ENCODE measurements around the gene CDC42EP4.

The CDC42EP4 gene

DNA sequence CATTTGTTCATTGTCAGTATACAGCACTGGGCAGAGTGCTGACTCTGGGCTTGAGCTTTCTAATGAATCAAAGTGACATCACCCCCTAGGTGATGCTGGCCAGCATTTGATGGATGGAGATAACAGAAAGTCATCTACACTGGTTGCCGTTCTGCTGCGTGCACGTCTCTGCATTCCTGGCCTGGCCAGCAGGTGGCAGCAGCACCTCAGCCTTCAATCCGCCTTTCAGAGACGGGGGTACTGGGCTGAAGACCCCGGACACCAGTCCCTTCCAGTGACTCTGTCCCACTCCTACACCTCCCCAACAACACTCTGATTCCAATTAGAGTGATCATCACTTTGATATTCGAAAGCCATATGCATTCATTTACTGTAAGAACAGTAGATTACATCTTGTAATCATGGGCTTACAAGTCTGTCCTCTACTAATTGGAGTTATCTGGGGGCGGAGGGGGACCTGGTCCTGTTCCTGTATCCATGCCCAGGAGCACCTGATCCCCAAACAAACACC lies 56.1 kb downstream of the CDC42EP4 start:
- CTCF ChIA-PET, result interaction anchor here (0.5 to 4.7 kb wide), 12 partner anchors 11 to 699 kb away, joined by 3 to 55 read pairs (median 4); no protein-coding TSS in a partner anchor
- POLR2A ChIA-PET, result interaction anchor here (0.6 to 0.8 kb wide), 2 partner anchors 114 to 952 kb away, joined by 3 to 5 read pairs; no protein-coding TSS in a partner anchor
- peak; percentile 78 for DNase-seq (ENCODE audit: extremely low spot score)
- TF ChIP-seq ZNF384 (IDR thresholded peaks at IDR 0.05), result no peak
- no peak for TF ChIP-seq FOXA1 (IDR thresholded peaks at IDR 0.05)
- no peak for TF ChIP-seq NFRKB (IDR thresholded peaks at IDR 0.05)
- TF ChIP-seq PKNOX1 (IDR thresholded peaks at IDR 0.05), result peak; percentile 47; the same call in 1 of the 2 replicates

GRCh38 chr17:73251871-73252270 lies 59.9 kb downstream of the CDC42EP4 start:
- ChIA-PET POLR2A (no interaction called here), CTCF (no interaction called here)

DNA sequence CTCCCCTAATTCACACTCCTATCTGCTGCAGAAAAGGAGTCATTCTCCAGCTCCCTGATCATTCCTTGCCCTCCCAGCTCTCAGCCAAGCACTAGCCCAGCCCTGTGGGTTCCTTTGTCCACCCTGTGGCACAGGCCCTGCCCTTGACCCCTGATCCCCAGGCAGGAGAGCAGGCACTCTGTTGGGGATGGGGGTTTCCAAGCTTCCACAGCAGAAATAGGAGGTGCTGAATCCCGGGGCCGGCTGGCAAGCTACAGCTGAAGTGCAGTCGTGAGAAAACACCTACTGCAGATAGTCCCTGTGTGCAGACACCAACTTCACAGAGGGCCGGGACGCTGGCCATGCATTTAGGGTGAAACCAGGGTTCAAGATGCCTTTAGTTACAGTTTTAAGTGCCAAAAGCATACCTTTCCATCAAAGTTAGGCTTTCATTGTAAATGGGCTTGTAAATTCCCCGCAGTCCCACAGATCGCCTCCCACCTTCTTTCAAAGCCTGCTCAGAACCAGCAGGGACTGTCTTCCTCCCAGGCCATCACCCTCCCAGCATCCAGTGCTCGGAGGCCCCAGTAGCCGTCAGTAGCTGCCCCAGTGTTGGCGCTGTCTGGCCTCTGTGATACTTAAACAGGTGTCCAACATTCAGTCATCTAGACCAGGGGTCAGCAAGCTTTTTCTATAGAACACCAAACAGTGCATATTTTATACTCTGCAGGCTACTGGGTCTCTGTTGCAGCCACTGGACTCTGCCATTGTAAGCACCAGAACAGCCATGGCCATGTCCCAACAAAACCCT lies 60.8 kb downstream of the CDC42EP4 start:
- ChIA-PET CTCF (no interaction called here), POLR2A (no interaction called here)
- DNase-seq (ENCODE audit: extremely low spot score), result no peak
- TF ChIP-seq NFRKB (IDR thresholded peaks at IDR 0.05), result no peak
- no peak for TF ChIP-seq FOXA1 (IDR thresholded peaks at IDR 0.05)
- TF ChIP-seq SUZ12 (IDR thresholded peaks at IDR 0.05), result no peak
- no peak for TF ChIP-seq L3MBTL2 (conservative IDR thresholded peaks at IDR 0.05)
- no peak for TF ChIP-seq SP1 (IDR thresholded peaks at IDR 0.05)

More at GRCh38 chr17:73251871-73252270, 59.9 kb downstream of the CDC42EP4 start:
- DNase-seq (ENCODE audit: extremely low spot score), result no peak
- TF ChIP-seq TARDBP (IDR thresholded peaks at IDR 0.05), result no peak
- no peak for TF ChIP-seq HDGF (IDR thresholded peaks at IDR 0.05; ENCODE audit: borderline replicate concordance)
- no peak for TF ChIP-seq CTBP1 (IDR thresholded peaks at IDR 0.05; ENCODE audit: borderline replicate concordance)
- TF ChIP-seq BHLHE40 (IDR thresholded peaks at IDR 0.05; ENCODE audit: borderline replicate concordance), result no peak
- TF ChIP-seq FOXM1 (IDR thresholded peaks at IDR 0.05; ENCODE audit: borderline replicate concordance), result no peak
- TF ChIP-seq ELF4 (IDR thresholded peaks at IDR 0.05), result no peak
- TF ChIP-seq NFRKB (IDR thresholded peaks at IDR 0.05), result no peak
- no peak for TF ChIP-seq SP1 (IDR thresholded peaks at IDR 0.05)
- no peak for TF ChIP-seq FOXA1 (IDR thresholded peaks at IDR 0.05)
- no peak for TF ChIP-seq SUZ12 (IDR thresholded peaks at IDR 0.05)
- no peak for TF ChIP-seq L3MBTL2 (conservative IDR thresholded peaks at IDR 0.05)
- no peak for TF ChIP-seq ARNT (IDR thresholded peaks at IDR 0.05)
- TF ChIP-seq ZNF384 (IDR thresholded peaks at IDR 0.05), result no peak
- TF ChIP-seq LEF1 (IDR thresholded peaks at IDR 0.05; ENCODE audit: borderline replicate concordance), result no peak
- TF ChIP-seq FOXK2 (IDR thresholded peaks at IDR 0.05), result no peak

GRCh38 chr17:73249700-73250099 lies 62.1 kb downstream of the CDC42EP4 start:
- ChIA-PET CTCF (no interaction called here), POLR2A (interaction anchor here (0.6 to 0.8 kb wide), 2 partner anchors 61 to 334 kb away, joined by 3 read pairs; no protein-coding TSS in a partner anchor)
- DNase-seq (ENCODE audit: extremely low spot score), result no peak
- no peak for TF ChIP-seq SP1 (IDR thresholded peaks at IDR 0.05)
- TF ChIP-seq ELF4 (IDR thresholded peaks at IDR 0.05), result no peak
- no peak for TF ChIP-seq ZNF384 (IDR thresholded peaks at IDR 0.05)
- no peak for TF ChIP-seq FOXK2 (IDR thresholded peaks at IDR 0.05)
- TF ChIP-seq L3MBTL2 (conservative IDR thresholded peaks at IDR 0.05), result no peak
- TF ChIP-seq PKNOX1 (IDR thresholded peaks at IDR 0.05), result no peak
- no peak for TF ChIP-seq LEF1 (IDR thresholded peaks at IDR 0.05; ENCODE audit: borderline replicate concordance)
- no peak for TF ChIP-seq NFRKB (IDR thresholded peaks at IDR 0.05)
- no peak for TF ChIP-seq FOXA1 (IDR thresholded peaks at IDR 0.05)
- no peak for TF ChIP-seq HDGF (IDR thresholded peaks at IDR 0.05; ENCODE audit: borderline replicate concordance)
- TF ChIP-seq BHLHE40 (IDR thresholded peaks at IDR 0.05; ENCODE audit: borderline replicate concordance), result no peak
- no peak for TF ChIP-seq SUZ12 (IDR thresholded peaks at IDR 0.05)

- no peak for DNase-seq (ENCODE audit: extremely low spot score)
- POLR2A ChIA-PET, result no interaction called here
- no peak for TF ChIP-seq TARDBP (IDR thresholded peaks at IDR 0.05)
- TF ChIP-seq L3MBTL2 (conservative IDR thresholded peaks at IDR 0.05), result no peak
- CTCF ChIA-PET, result interaction anchor here (0.6 kb wide), 1 partner anchor 510 kb away, joined by 3 read pairs; no protein-coding TSS in a partner anchor
Measured at GRCh38 chr17:73248532-73248931, 63.3 kb downstream of the CDC42EP4 start.

GRCh38 chr17:73247726-73248125 lies 64.1 kb downstream of the CDC42EP4 start:
- TF ChIP-seq HDGF (IDR thresholded peaks at IDR 0.05; ENCODE audit: borderline replicate concordance) (no peak), FOXA1 (IDR thresholded peaks at IDR 0.05) (no peak), L3MBTL2 (conservative IDR thresholded peaks at IDR 0.05) (no peak), BHLHE40 (IDR thresholded peaks at IDR 0.05; ENCODE audit: borderline replicate concordance) (no peak), TARDBP (IDR thresholded peaks at IDR 0.05) (no peak)
- POLR2A ChIA-PET, result interaction anchor here (1.0 kb wide), 1 partner anchor 11 kb away, joined by 4 read pairs; no protein-coding TSS in a partner anchor
- no peak for DNase-seq (ENCODE audit: extremely low spot score)
- CTCF ChIA-PET, result interaction anchor here (0.6 to 0.9 kb wide), 3 partner anchors 122 to 525 kb away, joined by 3 read pairs; no protein-coding TSS in a partner anchor

DNA sequence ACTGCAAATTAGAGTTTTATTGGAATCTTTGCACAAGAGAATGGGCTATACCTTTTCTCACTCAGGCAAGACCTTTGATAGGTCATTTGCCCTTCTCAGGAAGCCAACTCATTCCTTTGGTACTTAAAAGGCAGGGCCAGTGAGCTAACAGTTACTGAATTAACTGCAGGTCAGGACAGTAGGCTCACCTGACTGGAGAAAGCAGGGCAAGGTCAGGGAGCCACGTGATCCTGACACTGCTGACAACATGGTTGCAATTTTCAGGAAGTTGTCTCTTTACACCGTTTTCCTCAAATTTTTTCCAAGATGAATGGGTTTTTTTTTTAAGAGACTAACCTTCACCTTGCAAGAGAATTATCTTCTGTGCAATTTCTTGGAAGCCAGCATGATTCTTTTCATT lies 71.2 kb downstream of the CDC42EP4 start:
- ChIA-PET CTCF (no interaction called here), POLR2A (no interaction called here)
- no peak for DNase-seq (ENCODE audit: extremely low spot score)
- no peak for TF ChIP-seq PKNOX1 (IDR thresholded peaks at IDR 0.05)
- no peak for TF ChIP-seq L3MBTL2 (conservative IDR thresholded peaks at IDR 0.05)
- TF ChIP-seq SUZ12 (IDR thresholded peaks at IDR 0.05), result no peak
- TF ChIP-seq ARNT (IDR thresholded peaks at IDR 0.05), result no peak
- no peak for TF ChIP-seq HDGF (IDR thresholded peaks at IDR 0.05; ENCODE audit: borderline replicate concordance)
- TF ChIP-seq FOXM1 (IDR thresholded peaks at IDR 0.05; ENCODE audit: borderline replicate concordance), result no peak

All from HEK293T (cell line).